Fibroblast of pulmonary artery (primary cell): ENCODE results near the gene COL6A1.

ENCODE experiments used
- DNase-seq: peaks from one replicate; pipeline ENCODE4 v3.0.0-alpha.2; 2010; ENCODE audit warnings: low read depth
- H3K4me3 ChIP-seq: replicated peaks from 2 replicates; pipeline ENCODE4 v1.5.1; 2011; ENCODE audit warnings: low read depth, mild to moderate bottlenecking, control low read depth, low read length, moderate library complexity
- TF ChIP-seq, protein P1 (sequence below): IDR thresholded peaks from 2 replicates; pipeline ENCODE4 v1.5.1; 2011; ENCODE audit warnings: mild to moderate bottlenecking, control low read depth, low read length, inconsistent platforms; ENCODE audit errors: missing control alignments

Gene COL6A1

DNA sequence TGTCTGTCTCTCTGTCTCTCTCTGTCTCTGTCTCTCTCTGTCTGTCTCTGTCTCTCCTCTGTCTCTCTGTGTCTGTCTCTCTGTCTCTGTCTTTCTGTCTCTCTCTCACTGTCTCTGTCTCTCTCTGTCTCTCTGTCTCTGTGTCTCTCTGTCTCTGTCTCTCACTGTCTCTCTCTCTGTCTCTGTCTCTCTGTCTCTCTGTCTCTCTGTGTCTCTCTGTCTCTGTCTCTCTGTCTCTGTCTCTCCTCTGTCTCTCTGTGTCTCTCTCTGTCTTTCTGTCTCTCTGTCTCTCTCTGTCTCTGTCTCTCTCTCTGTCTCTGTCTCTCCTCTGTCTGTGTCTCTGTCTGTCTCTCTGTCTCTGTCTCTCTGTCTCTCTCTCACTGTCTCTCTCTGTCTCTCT, 873 bp upstream of the COL6A1 start:
- TF ChIP-seq, protein P1, sequence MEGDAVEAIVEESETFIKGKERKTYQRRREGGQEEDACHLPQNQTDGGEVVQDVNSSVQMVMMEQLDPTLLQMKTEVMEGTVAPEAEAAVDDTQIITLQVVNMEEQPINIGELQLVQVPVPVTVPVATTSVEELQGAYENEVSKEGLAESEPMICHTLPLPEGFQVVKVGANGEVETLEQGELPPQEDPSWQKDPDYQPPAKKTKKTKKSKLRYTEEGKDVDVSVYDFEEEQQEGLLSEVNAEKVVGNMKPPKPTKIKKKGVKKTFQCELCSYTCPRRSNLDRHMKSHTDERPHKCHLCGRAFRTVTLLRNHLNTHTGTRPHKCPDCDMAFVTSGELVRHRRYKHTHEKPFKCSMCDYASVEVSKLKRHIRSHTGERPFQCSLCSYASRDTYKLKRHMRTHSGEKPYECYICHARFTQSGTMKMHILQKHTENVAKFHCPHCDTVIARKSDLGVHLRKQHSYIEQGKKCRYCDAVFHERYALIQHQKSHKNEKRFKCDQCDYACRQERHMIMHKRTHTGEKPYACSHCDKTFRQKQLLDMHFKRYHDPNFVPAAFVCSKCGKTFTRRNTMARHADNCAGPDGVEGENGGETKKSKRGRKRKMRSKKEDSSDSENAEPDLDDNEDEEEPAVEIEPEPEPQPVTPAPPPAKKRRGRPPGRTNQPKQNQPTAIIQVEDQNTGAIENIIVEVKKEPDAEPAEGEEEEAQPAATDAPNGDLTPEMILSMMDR, result no peak
- no peak for DNase-seq
- H3K4me3 ChIP-seq, result peak overlapping the region; percentile 44

DNA sequence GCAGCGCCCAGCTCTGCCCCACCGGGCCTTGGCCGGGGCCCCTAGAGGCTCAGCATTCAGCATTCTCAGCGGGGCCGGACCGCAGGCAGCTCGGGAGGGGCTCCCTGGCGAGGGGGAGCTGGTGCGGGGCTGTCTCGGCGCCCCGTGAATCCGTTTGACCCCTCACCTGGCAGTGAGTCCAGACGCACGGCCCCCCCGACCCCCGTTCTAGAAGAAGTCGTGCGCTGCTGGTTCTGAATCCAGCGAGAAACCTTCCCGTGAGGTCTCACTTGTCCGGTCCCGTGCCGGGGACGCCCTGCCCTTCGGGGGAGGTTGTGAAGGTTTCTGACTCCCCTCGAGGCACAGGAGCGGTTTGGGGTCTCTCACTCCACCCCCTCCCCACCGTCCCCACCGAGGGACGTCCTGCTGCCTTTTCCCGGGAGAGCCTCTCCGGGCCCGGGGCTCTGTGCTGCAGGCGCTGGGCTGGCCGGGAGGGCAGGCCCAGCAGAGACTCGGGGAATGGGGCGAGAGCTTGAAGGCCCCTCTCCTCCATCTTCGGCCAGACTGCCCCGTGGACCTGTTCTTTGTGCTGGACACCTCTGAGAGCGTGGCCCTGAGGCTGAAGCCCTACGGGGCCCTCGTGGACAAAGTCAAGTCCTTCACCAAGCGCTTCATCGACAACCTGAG, 655 bp downstream of the COL6A1 start:
- peak overlapping the region; percentile 91 for H3K4me3 ChIP-seq
- no peak for DNase-seq
- TF ChIP-seq, protein P1, result no peak

DNA sequence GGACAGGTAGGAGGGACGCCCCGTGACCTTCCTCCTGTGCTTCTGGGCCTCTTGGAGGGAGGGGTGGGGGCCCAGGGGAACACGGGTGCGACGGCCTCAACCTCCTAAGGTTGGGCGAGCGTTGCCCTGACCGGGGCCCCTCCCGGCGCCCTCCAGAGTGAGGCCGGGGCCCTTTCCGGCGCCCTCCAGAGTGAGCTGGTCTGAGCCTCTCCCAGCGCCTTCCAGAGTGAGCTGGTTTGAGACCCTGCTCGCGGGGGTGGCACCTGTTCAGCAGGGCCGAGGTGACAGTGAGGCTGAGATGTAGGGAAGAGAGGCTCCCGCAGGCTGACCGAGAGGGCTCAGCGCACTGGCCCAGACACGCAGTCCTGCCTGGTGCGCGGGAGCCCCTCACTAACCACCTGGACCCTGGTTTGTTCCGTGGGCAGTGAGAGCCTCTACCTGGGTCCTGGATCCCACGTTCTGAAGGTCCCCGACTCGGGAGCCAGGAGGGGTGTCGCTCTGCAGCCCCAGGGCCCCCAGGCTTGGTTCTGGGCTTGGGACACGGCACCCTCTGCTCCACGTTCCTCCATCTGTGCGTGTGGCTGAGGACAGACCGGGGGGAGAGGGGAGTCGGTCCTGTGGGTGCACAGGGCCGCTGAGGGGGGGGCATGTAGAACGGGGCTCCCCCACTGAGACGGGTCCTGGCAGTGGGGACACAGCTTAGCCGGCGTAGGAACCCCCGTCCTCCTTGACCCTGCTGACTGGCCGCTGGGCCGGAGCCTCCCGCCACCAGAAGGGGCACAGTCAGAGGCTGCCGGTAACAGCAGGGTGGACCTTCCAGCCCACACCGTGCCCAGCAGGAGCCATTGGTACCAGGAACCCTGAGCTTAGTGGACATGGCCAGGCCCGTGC, 1.4 kb downstream of the COL6A1 start:
- DNase-seq, result no peak
- H3K4me3 ChIP-seq, result peak overlapping the region; percentile 91
- TF ChIP-seq, protein P1, result no peak

DNA sequence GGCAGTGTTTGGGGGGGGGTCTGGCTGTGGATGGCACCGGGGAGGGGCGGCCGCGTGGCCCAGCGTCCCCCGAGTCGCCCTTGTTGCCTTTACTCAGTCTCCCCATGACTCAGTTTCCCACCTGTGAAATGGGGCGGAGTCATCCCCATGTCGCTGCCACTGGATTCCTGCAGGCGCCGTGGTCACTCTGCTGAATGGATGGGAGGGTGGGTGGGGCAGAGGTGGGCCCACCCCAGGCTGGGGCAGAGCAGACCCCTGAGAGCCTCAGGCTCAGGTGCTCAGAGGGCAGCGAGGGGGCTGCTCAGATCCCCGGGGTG, 2.0 kb downstream of the COL6A1 start:
- TF ChIP-seq, protein P1, result no peak
- no peak for DNase-seq
- H3K4me3 ChIP-seq, result peak overlapping the region; percentile 91

DNA sequence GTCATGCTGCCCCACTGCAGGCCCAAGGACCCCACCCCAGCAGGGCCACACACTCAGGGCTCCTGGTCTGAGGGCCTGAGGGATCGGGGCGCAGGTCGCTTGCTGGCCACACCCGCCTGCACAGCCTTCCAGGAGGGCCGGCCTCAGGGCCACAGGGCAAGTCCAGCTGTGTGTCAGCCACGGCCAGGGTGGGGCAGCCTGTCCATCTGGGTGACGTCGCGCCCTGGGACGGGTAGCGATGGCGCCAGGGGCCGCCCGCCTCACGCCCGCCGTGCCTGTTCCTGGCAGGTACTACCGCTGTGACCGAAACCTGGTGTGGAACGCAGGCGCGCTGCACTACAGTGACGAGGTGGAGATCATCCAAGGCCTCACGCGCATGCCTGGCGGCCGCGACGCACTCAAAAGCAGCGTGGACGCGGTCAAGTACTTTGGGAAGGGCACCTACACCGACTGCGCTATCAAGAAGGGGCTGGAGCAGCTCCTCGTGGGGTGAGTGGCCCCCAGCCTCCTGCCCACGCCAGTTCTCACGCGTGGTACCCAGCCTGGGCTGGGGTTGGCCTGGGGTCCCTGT, 2.5 kb downstream of the COL6A1 start:
- TF ChIP-seq, protein P1, result no peak
- H3K4me3 ChIP-seq, result peak overlapping the region; percentile 91
- DNase-seq, result no peak

DNA sequence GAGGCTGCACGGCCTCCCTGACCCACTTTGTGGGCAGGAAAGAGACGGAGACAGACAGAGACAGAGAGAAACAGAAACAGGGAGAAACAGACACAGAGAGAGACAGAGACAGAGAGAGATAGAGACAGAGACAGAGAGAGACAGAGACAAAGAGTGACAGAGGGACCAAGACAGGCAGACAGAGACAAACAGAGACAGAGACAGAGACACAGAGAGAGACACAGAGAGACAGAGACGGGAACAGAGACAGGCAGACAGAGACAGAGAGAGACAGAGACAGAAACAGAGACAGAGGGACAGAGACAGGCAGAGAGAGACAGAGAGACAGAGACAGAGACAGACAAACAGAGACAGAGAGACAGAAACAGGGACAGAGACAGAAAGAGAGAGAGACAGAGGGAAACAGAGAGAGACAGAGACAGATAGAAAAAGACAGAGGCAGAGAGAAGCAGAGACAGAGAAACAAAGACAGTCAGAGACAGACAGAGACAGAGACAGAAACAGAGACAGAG, 3.1 kb downstream of the COL6A1 start:
- TF ChIP-seq, protein P1, result no peak
- no peak overlapping the region for H3K4me3 ChIP-seq
- no peak for DNase-seq
